Mucosa of rectum (tissue), 2 donors: ENCODE data around the gene EML6.

Experiments
- H3K27ac ChIP-seq, 2 donors: one replicate each; pipeline ENCODE4 v1.7.0; 2013; ENCODE audit warnings: inconsistent platforms in 2 of 2, low read depth in 2 of 2, low read length in 2 of 2
- H3K27me3 ChIP-seq, 2 donors: one replicate each; pipeline ENCODE4 v1.7.0; 2013; ENCODE audit warnings: low read length in 2 of 2; ENCODE audit not compliant: control insufficient read depth in 2 of 2, insufficient read depth in 2 of 2
- H3K36me3 ChIP-seq, 2 donors: one replicate each; pipeline ENCODE4 v1.7.0; 2013; ENCODE audit warnings: low read length in 2 of 2; ENCODE audit not compliant: control insufficient read depth in 2 of 2, insufficient read depth in 2 of 2
- H3K4me1 ChIP-seq, 2 donors: one replicate each; pipeline ENCODE4 v1.7.0; 2013; ENCODE audit warnings: low read length in 2 of 2, mild to moderate bottlenecking in 1 of 2; ENCODE audit not compliant: control insufficient read depth in 2 of 2, insufficient read depth in 2 of 2
- H3K4me3 ChIP-seq, 2 donors: one replicate each; pipeline ENCODE4 v1.7.0; 2013; ENCODE audit warnings: low read length in 2 of 2
- H3K9ac ChIP-seq, 2 donors: one replicate each; pipeline ENCODE4 v1.7.0; 2013; ENCODE audit warnings: low read length in 2 of 2, low read depth in 1 of 2, mild to moderate bottlenecking in 1 of 2
- H3K9me3 ChIP-seq, 2 donors: one replicate each; pipeline ENCODE4 v1.7.0; 2013; ENCODE audit warnings: low read length in 2 of 2; ENCODE audit not compliant: control insufficient read depth in 2 of 2
- donor health status: healthy.
- donor health status: Normal muscosa, but diverticular disease.

The EML6 gene

GRCh38 chr2:54704688-54705605, 18.5 kb upstream of the EML6 start:
- Histone ChIP-seq H3K4me3 (no peak overlapping the region), H3K9ac (no peak overlapping the region), H3K27me3 (no peaks in the 10 kb centered on the region), H3K9me3 (no peaks in the 10 kb centered on the region), H3K27ac (no peak overlapping the region), H3K36me3 (no peaks in the 10 kb centered on the region), H3K4me1 (peaks cover 11 to 12% of the 10 kb centered on the region in 2 donors)

DNA sequence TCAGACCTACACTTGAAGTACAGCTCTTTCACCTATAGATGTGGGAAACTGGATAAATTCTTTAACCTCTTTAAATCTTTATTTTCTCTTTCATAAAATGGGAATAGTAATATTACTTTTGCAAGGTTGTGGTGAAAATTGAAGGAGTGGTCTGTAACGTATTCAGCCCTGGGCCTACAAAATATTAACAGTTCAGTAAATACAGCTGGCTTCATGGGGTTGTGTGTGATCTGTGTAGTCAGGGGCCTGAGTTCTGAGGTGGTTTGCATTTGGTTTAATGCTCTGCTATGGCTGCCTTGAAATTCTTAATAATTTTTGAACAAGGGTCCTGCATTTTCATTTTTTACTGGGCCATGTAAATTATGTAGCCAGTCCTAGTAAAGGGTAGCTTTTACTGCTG, 16.8 kb upstream of the EML6 start:
- Histone ChIP-seq H3K9ac (no peak overlapping the region), H3K36me3 (no peaks in the 10 kb centered on the region), H3K27ac (no peak overlapping the region), H3K4me1 (peaks cover 11 to 12% of the 10 kb centered on the region in 2 donors), H3K27me3 (no peaks in the 10 kb centered on the region), H3K9me3 (no peaks in the 10 kb centered on the region), H3K4me3 (no peak overlapping the region)

DNA sequence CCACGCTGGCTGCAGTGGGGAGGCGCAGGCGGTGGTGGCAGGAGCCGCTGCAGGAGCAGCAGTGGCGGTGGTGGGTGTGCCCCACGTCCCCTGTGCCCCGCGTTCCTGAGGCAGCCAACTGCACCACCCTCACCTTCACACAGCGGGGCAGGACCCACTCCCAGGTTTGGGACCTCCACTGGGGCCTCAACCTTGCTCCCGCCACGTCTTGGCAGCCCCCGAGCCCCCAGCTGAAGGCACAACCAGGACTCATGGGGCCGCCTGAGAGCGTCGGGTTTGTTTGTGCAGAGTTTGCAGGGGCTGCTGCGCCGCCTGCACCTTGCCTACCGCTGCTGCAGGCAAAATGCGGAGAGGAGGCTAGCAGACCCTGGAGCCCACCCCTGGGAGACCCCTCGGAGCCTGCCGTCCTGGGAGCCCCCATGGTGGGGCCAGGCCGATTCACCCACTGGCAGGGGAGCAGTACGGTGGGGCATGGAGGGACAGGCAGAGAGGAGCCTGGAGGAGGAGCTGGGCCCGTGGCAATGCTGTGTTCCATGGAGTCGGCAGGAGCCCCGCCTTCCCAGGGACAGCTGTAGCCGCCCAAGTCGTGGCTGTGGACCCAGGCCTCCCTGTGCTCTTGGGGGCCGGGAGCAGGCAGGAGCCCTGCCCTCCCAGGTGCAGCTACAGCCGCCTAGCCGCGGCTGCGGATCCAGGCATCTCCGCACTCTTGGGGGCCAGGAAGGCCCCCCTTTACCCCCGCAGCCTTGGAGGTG, 14.7 kb upstream of the EML6 start:
- Histone ChIP-seq H3K36me3 (no peaks in the 10 kb centered on the region), H3K4me1 (peaks cover 11 to 12% of the 10 kb centered on the region in 2 donors), H3K27me3 (no peaks in the 10 kb centered on the region), H3K4me3 (peak overlapping the region; percentile 69 to 71), H3K9me3 (no peaks in the 10 kb centered on the region), H3K27ac (peak overlapping the region; percentile 35 to 52), H3K9ac (peak overlapping the region; percentile 63 to 69)

DNA sequence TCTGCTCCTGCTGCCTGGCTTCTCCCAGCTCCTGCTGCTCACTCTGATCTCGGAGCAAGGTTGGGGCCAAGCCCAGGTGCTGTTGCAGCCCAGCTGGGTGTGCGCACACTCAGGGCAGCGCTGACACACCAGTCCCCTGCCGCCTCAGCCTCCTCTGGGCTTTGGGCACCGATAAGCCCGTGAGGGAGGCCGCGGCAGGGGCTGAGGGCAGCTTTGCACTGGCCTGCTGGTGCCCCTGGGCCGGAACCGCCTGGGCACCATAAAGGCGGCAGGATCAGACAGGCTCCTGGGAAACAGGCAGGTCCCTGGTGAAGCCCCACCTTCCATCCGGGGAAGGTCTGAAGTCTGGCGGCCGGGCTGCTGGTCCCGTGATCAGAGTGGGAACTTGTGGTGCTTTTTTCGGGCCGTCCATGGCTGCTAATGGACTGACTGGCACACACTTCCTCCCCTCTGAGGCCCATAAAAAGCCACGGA, 14.1 kb upstream of the EML6 start:
- H3K4me3 ChIP-seq, result peak overlapping the region; percentile 69 to 71
- no peaks in the 10 kb centered on the region for H3K27me3 ChIP-seq
- H3K27ac ChIP-seq, result peak overlapping the region; percentile 35 to 52
- H3K9ac ChIP-seq, result peak overlapping the region in 1 of 2 donors; percentile 69
- peaks cover 11 to 12% of the 10 kb centered on the region in 2 donors for H3K4me1 ChIP-seq
- no peaks in the 10 kb centered on the region for H3K36me3 ChIP-seq
- no peaks in the 10 kb centered on the region for H3K9me3 ChIP-seq

DNA sequence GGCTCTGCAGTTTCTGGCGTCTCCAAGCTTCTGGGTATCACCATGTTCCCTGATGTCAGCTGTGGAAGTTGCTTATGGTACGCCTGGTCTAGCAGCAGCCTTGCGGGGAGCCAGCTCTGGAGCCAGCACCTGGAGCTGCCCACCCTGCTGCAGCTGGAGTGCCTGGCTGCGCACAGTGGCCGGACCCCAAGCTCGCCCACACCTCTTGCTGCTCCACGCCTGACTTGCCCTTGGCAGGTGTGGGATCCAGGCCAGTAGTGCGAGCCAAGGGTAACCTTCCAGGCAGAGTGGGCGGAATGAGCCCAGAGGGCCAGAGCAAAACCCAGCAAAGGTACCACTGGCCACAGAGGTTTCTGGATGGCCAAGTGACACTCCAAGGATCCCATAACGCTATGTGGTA, 13.2 kb upstream of the EML6 start:
- Histone ChIP-seq H3K9ac (no peak overlapping the region), H3K9me3 (no peaks in the 10 kb centered on the region), H3K4me1 (peaks cover 11 to 12% of the 10 kb centered on the region in 2 donors), H3K27me3 (no peaks in the 10 kb centered on the region), H3K27ac (no peak overlapping the region), H3K36me3 (no peaks in the 10 kb centered on the region), H3K4me3 (no peak overlapping the region)

DNA sequence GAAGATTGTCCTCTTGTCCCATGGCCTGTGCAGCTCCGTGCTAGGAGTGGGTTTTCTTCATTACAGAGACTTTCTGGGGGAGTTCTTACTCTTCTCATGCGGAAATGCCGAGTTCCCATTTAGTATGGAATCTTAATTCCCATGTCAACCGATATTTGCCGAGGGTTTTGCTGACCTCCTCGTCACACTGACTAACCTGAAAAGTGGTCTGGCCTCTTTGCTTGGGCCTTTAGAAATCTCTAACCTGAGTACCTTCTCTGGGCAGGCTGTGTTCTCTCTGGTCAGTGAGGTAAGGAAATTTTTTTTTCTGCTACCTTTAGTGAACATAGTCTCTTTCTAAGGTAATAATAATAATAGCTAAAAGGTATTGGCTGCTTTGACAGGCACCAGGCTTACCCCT, 10.9 kb upstream of the EML6 start:
- Histone ChIP-seq H3K4me3 (no peak overlapping the region), H3K27me3 (no peaks in the 10 kb centered on the region)

DNA sequence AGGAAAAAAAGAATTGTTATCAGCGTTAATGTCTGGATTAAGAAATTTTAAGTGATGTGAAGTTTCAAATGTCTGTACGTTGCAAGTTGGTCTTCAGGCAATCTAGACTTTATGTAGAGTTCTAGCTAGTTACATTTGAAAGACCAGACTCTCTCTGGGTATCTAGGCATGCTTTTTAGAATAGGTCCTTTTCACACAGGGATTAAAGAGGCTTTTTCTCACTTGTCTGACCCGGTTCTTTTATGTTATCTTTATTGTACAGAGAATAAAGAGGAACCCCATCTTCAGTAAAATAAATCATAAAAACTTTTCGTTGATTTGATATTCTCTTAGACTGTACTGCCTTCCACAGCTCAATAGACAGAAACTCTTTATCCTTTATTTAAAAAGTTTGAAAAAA, 8.5 kb upstream of the EML6 start:
- H3K27ac ChIP-seq, result no peak overlapping the region
- no peaks in the 10 kb centered on the region for H3K4me1 ChIP-seq
- H3K36me3 ChIP-seq, result no peaks in the 10 kb centered on the region

More for the DNA sequence above, 10.9 kb upstream of the EML6 start:
- Histone ChIP-seq H3K9me3 (no peaks in the 10 kb centered on the region), H3K9ac (no peak overlapping the region), H3K4me1 (peaks cover 11 to 12% of the 10 kb centered on the region in 2 donors), H3K27ac (no peak overlapping the region), H3K36me3 (no peaks in the 10 kb centered on the region)

DNA sequence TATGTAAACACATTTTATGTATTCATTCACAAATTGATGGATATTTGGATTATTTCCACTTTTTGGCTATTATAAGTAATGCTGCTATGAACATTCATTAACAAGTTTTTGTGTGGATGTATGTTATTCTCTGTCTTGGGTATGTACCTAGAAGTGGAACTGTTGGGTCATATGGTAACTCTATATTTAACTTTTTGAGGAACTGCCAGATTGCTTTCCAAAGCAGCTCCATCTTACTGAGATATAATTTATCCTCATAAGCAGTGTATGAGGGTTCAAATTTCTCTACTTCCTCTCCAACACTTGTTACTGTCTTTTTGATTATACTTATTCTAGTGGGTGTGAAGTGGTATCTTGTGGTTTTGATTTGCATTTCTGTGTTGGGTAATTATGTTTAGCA, 7.1 kb upstream of the EML6 start:
- Histone ChIP-seq H3K9me3 (no peaks in the 10 kb centered on the region), H3K4me3 (no peak overlapping the region)

More for the DNA sequence above, 8.5 kb upstream of the EML6 start:
- Histone ChIP-seq H3K9ac (no peak overlapping the region), H3K9me3 (no peaks in the 10 kb centered on the region), H3K4me3 (no peak overlapping the region), H3K27me3 (no peaks in the 10 kb centered on the region)

DNA sequence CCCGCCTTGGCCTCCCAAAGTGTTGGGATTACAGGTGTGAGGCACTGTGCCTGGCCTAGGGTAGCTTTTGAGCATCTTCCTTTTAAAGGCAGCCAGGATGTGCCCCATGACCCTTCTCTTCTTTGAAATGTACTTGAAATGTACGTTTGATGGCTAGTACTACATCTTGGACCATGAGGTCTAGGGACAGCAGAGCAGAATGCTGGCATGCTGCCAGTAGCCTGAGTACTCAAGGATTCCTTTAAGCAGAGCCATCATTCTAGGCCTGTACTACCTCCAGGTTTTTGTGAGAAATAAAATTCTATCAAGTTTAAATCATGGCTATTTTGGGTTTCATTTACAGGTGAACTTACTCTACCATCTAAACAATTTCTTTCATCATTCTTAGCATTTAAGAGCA, 2.9 kb upstream of the EML6 start:
- H3K4me3 ChIP-seq, result no peak overlapping the region
- no peak overlapping the region for H3K27ac ChIP-seq
- H3K27me3 ChIP-seq, result peaks cover 6 to 8% of the 10 kb centered on the region in 2 donors
- H3K4me1 ChIP-seq, result peaks cover 11 to 16% of the 10 kb centered on the region in 2 donors
- no peaks in the 10 kb centered on the region for H3K9me3 ChIP-seq
- H3K36me3 ChIP-seq, result no peaks in the 10 kb centered on the region
- H3K9ac ChIP-seq, result no peak overlapping the region

More for the DNA sequence above, 7.1 kb upstream of the EML6 start:
- Histone ChIP-seq H3K27ac (no peak overlapping the region), H3K27me3 (no peaks in the 10 kb centered on the region), H3K36me3 (no peaks in the 10 kb centered on the region), H3K4me1 (no peaks in the 10 kb centered on the region), H3K9ac (no peak overlapping the region)

- Histone ChIP-seq H3K4me3 (peak overlapping the region; percentile 71 to 90), H3K36me3 (no peaks in the 10 kb centered on the region), H3K4me1 (peaks cover 11 to 16% of the 10 kb centered on the region in 2 donors), H3K9ac (peak overlapping the region; percentile 54 to 66), H3K27me3 (peaks cover 20 to 21% of the 10 kb centered on the region in 2 donors), H3K9me3 (no peaks in the 10 kb centered on the region), H3K27ac (peak overlapping the region in 1 of 2 donors; percentile 2)
Observed at GRCh38 chr2:54722641-54723040, 821 bp upstream of the EML6 start.
